GM23338 (cell line): Measurements from ENCODE around the gene DGKG. TPM values are rescaled to one million over a fixed set of nuclear protein-coding genes. Genes with fewer than 3 reads are reported as not detected.
A peak's percentile ranks its signal among the peaks of the same experiment; 100 is the strongest.

Source experiments
- ATAC-seq: fragments of 200-7000 bp; cut with Tn5 transposase; 3 replicates; pipeline ENCODE4 v1.9.1; 2020
- DNase-seq: peaks from one replicate; pipeline ENCODE4 v3.0.0-alpha.2; 2015; ENCODE audit warnings: low spot score
- H2AFZ ChIP-seq: fragments of 200-600 bp; sonication (generic); 2 replicates; pipeline ENCODE4 v1.8.0; 2016; ENCODE audit warnings: antibody characterized with exemption, mild to moderate bottlenecking, moderate library complexity
- H3F3A ChIP-seq: fragments of 200-600 bp; sonication (generic); replicated peaks from 2 replicates; pipeline ENCODE4 v1.8.0; 2017; ENCODE audit warnings: antibody characterized with exemption, mixed run types, low read depth
- H3K27ac ChIP-seq: fragments of 200-600 bp; sonication (generic); 2 replicates; pipeline ENCODE4 v1.6.1; 2016; ENCODE audit warnings: low read depth
- H3K27me3 ChIP-seq: fragments of 200-600 bp; sonication (generic); 2 replicates; pipeline ENCODE4 v1.8.0; 2016; ENCODE audit warnings: mild to moderate bottlenecking, mixed run types, moderate library complexity; ENCODE audit not compliant: insufficient read depth
- H3K36me3 ChIP-seq: fragments of 200-600 bp; sonication (generic); 2 replicates; pipeline ENCODE4 v1.8.0; 2016; ENCODE audit warnings: mild to moderate bottlenecking; ENCODE audit not compliant: insufficient read depth
- H3K4me1 ChIP-seq: fragments of 200-600 bp; sonication (generic); 2 replicates; pipeline ENCODE4 v1.8.0; 2016; ENCODE audit warnings: mild to moderate bottlenecking, moderate library complexity; ENCODE audit not compliant: insufficient read depth
- H3K4me2 ChIP-seq: fragments of 200-600 bp; sonication (generic); 2 replicates; pipeline ENCODE4 v1.7.1; 2017; ENCODE audit warnings: mixed run types
- H3K4me3 ChIP-seq: fragments of 200-600 bp; sonication (generic); 2 replicates; pipeline ENCODE4 v1.6.1; 2016; ENCODE audit warnings: mixed run types
- H3K79me2 ChIP-seq: fragments of 200-600 bp; sonication (generic); replicated peaks from 2 replicates; pipeline ENCODE4 v1.8.0; 2017; ENCODE audit warnings: mild to moderate bottlenecking; ENCODE audit not compliant: insufficient read depth
- H3K9me2 ChIP-seq: fragments of 200-600 bp; sonication (generic); 2 replicates; pipeline ENCODE4 v1.8.0; 2017; ENCODE audit not compliant: insufficient read depth
- H4K20me1 ChIP-seq: fragments of 200-600 bp; sonication (generic); replicated peaks from 2 replicates; pipeline ENCODE4 v1.8.0; 2017; ENCODE audit warnings: mild to moderate bottlenecking; ENCODE audit not compliant: insufficient read depth
- H3K27ac Mint-ChIP-seq: 2 replicates; pipeline ENCODE4 v1.8.0; 2020; ENCODE audit warnings: inconsistent platforms, mild to moderate bottlenecking, moderate library complexity, mixed read lengths
- H3K27me3 Mint-ChIP-seq: 3 replicates; pipeline ENCODE4 v1.8.0; 2022; ENCODE audit warnings: low read depth, mild to moderate bottlenecking, moderate library complexity, mixed read lengths, inconsistent platforms; ENCODE audit not compliant: insufficient read depth, poor library complexity
- H3K36me3 Mint-ChIP-seq: 3 replicates; pipeline ENCODE4 v1.8.0; 2021; ENCODE audit warnings: low read depth, mild to moderate bottlenecking, inconsistent platforms, moderate library complexity, mixed read lengths
- H3K4me1 Mint-ChIP-seq: 3 replicates; pipeline ENCODE4 v1.8.0; 2020; ENCODE audit warnings: mild to moderate bottlenecking, inconsistent platforms, mixed read lengths
- H3K4me3 Mint-ChIP-seq: 3 replicates; pipeline ENCODE4 v1.8.0; 2021; ENCODE audit warnings: moderate library complexity, mild to moderate bottlenecking, inconsistent platforms, mixed read lengths
- H3K9me3 Mint-ChIP-seq: 3 replicates; pipeline ENCODE4 v1.8.0; 2020; ENCODE audit warnings: moderate library complexity, mild to moderate bottlenecking, inconsistent platforms, mixed read lengths
- CREB1 ChIP-seq: fragments of 250-450 bp; sonication (Bioruptor Pico); IDR thresholded peaks from 2 replicates; pipeline ENCODE4 v1.5.0; 2020; ENCODE audit warnings: low read depth, mild to moderate bottlenecking, moderate library complexity
- CTCF ChIP-seq, 2 experiments: fragments of 200-600 bp in 1 of 2; sonication (generic) in 1 of 2; conservative IDR thresholded peaks; 2 replicates each; pipeline versions ENCODE4 v1.5.1 to v1.6.1; 2016 to 2017; ENCODE audit warnings: antibody characterized with exemption in 2 of 2, low read depth in 2 of 2, mild to moderate bottlenecking in 2 of 2, moderate library complexity in 1 of 2
- EZH2 ChIP-seq: fragments of 200-600 bp; sonication (generic); IDR thresholded peaks from one replicate; pipeline ENCODE4 v1.8.0; 2017; ENCODE audit warnings: antibody characterized with exemption, mild to moderate bottlenecking, low read depth; ENCODE audit not compliant: unreplicated experiment
- ZNF114 ChIP-seq: fragments of 250-450 bp; sonication (Bioruptor Pico); IDR thresholded peaks from 2 replicates; pipeline ENCODE4 v1.5.0; 2020; ENCODE audit warnings: mild to moderate bottlenecking, moderate library complexity
- ZNF331 ChIP-seq: fragments of 250-450 bp; sonication (Bioruptor Pico); IDR thresholded peaks from 2 replicates; pipeline ENCODE4 v1.5.0; 2020; ENCODE audit warnings: low read depth, mild to moderate bottlenecking, moderate library complexity
- polyA plus RNA-seq: library from polyadenylated mRNA; unstranded; fragments of >200 nt; fragmentation: Nextera tagmentation; extraction: Ambion mirVana; gene quantifications from 2 replicates; pipeline ENCODE4 v1.2.1, GENCODE V29; 2016
- total RNA-seq: library from RNA; depleted of rRNA; stranded (reverse); fragments of >200 nt; shearing (Covaris generic); gene quantifications from 2 replicates; pipeline ENCODE4 v1.2.3, GENCODE V29; 2014
- TF ChIP-seq, protein P1 (sequence below): IDR thresholded peaks from one replicate; pipeline ENCODE4 v1.6.1; 2018; ENCODE audit warnings: antibody characterized with exemption; ENCODE audit not compliant: unreplicated experiment
- TF ChIP-seq, protein P2 (sequence below): IDR thresholded peaks from 2 replicates; pipeline ENCODE4 v1.6.1; 2016; ENCODE audit warnings: antibody characterized with exemption

DGKG gene
- total and polyA plus RNA-seq, 2 experiments from 2014 or later, result 0.14 to 0.31 TPM

- TF ChIP-seq EZH2 (no peak), CTCF (conservative IDR thresholded peaks at IDR 0.05; ENCODE audit: low read depth in 2 of 2) (no peak), CREB1 (no peak), ZNF331 (CRISPR knock-in tag) (no peak)
- TF ChIP-seq, protein P1, sequence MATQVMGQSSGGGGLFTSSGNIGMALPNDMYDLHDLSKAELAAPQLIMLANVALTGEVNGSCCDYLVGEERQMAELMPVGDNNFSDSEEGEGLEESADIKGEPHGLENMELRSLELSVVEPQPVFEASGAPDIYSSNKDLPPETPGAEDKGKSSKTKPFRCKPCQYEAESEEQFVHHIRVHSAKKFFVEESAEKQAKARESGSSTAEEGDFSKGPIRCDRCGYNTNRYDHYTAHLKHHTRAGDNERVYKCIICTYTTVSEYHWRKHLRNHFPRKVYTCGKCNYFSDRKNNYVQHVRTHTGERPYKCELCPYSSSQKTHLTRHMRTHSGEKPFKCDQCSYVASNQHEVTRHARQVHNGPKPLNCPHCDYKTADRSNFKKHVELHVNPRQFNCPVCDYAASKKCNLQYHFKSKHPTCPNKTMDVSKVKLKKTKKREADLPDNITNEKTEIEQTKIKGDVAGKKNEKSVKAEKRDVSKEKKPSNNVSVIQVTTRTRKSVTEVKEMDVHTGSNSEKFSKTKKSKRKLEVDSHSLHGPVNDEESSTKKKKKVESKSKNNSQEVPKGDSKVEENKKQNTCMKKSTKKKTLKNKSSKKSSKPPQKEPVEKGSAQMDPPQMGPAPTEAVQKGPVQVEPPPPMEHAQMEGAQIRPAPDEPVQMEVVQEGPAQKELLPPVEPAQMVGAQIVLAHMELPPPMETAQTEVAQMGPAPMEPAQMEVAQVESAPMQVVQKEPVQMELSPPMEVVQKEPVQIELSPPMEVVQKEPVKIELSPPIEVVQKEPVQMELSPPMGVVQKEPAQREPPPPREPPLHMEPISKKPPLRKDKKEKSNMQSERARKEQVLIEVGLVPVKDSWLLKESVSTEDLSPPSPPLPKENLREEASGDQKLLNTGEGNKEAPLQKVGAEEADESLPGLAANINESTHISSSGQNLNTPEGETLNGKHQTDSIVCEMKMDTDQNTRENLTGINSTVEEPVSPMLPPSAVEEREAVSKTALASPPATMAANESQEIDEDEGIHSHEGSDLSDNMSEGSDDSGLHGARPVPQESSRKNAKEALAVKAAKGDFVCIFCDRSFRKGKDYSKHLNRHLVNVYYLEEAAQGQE, result no peak
Measured at GRCh38 chr3:186251948-186252619, 110.0 kb downstream of the DGKG start (continued).

- Histone ChIP-seq H3K4me2 (no peak overlapping the region), H2AFZ (0 out of 2 replicates have a peak overlapping the region, but pooled peaks have one; percentile 47), H3K4me1 (no peaks in the 10 kb centered on the region), H3K27me3 (no peaks in the 10 kb centered on the region), H3K79me2 (no peaks in the 10 kb centered on the region), H3K36me3 (no peaks in the 10 kb centered on the region), H3K9me2 (no peaks in the 10 kb centered on the region; the same call in 1 of the 2 replicates), H3F3A (no peaks in the 10 kb centered on the region), H3K27ac (no peak overlapping the region), H4K20me1 (no peaks in the 10 kb centered on the region), H3K4me3 (no peak overlapping the region)
- no peaks in the 10 kb centered on the region for H3K36me3 Mint-ChIP-seq
- no peaks in the 10 kb centered on the region for H3K9me3 Mint-ChIP-seq
- peaks cover 6% of the 10 kb centered on the region; the same call in 2 of the 3 replicates for H3K4me1 Mint-ChIP-seq
- H3K4me3 Mint-ChIP-seq, result no peak overlapping the region
- DNase-seq (no peak), ATAC-seq (no peak)
- H3K27me3 Mint-ChIP-seq, result no peaks in the 10 kb centered on the region
- no peak overlapping the region for H3K27ac Mint-ChIP-seq
- TF ChIP-seq, protein P1, result no peak
- TF ChIP-seq, protein P2, sequence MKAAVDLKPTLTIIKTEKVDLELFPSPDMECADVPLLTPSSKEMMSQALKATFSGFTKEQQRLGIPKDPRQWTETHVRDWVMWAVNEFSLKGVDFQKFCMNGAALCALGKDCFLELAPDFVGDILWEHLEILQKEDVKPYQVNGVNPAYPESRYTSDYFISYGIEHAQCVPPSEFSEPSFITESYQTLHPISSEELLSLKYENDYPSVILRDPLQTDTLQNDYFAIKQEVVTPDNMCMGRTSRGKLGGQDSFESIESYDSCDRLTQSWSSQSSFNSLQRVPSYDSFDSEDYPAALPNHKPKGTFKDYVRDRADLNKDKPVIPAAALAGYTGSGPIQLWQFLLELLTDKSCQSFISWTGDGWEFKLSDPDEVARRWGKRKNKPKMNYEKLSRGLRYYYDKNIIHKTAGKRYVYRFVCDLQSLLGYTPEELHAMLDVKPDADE, result no peak
- no peak for TF ChIP-seq ZNF114 (CRISPR knock-in tag)
Measured at GRCh38 chr3:186248850-186249249, 113.2 kb downstream of the DGKG start.
